K562 (cell line): ENCODE measurements around the gene HDAC10. TPM values are rescaled to one million over a fixed set of nuclear protein-coding genes. Genes with fewer than 3 reads are reported as not detected.

Experiments
- CCAR2 ChIP-seq: fragments of 200-400 bp; formaldehyde crosslinking; IDR thresholded peaks from 2 replicates; pipeline ENCODE4 v1.6.1; 2017; ENCODE audit warnings: mild to moderate bottlenecking, low read depth, low read length
- FOXA3 ChIP-seq, 2 experiments: fragments of 450-650 bp in 1 of 2; sonication (generic) in 1 of 2; formaldehyde crosslinking; IDR thresholded peaks in 1 of 2; conservative IDR thresholded peaks in 1 of 2; 2 replicates each; pipeline versions ENCODE4 v1.4.0 to v1.8.0; 2020 to 2022; ENCODE audit warnings: mild to moderate bottlenecking in 2 of 2, missing genetic modification reagents in 1 of 2
- MYNN ChIP-seq, 2 experiments: sonication (generic); formaldehyde crosslinking in 1 of 2; IDR thresholded peaks; 2 replicates each; pipeline versions ENCODE4 v1.5.0 to v1.6.1; 2016 to 2020; ENCODE audit warnings: antibody characterized with exemption in 1 of 2, missing genetic modification reagents in 1 of 2
- polyA plus RNA-seq, 8 experiments: library from polyadenylated mRNA; depleted of rRNA in 4 of 8; stranded (reverse) in 5 of 8; unstranded in 3 of 8; fragments of >200 nt; fragmentation: Nextera tagmentation in 2 of 8; fragmentation: Illumina TruSeq in 1 of 8; extraction: Ambion mirVana in 2 of 8; extraction: Trizol in 1 of 8; gene quantifications; 2 replicates each; pipeline versions ENCODE4 v1.2.1 to v1.2.3, GENCODE V29; 2011 to 2014; ENCODE audit warnings: inconsistent platforms in 1 of 8, missing spikeins in 1 of 8
- total RNA-seq, 7 experiments: library from RNA; depleted of rRNA in 6 of 7; stranded (reverse); fragments of >200 nt in 6 of 7; fragmentation: Illumina TruSeq in 2 of 7; extraction: Trizol in 2 of 7; gene quantifications; 2 replicates each; pipeline versions ENCODE4 v1.2.1 to v1.2.3, GENCODE V29; 2011 to 2021; ENCODE audit warnings: low replicate concordance in 1 of 7
- TF ChIP-seq, protein P1 (sequence below): fragments of 450-650 bp; IDR thresholded peaks from 2 replicates; pipeline ENCODE4 v1.6.1; 2016; ENCODE audit warnings: mild to moderate bottlenecking, moderate library complexity
- TF ChIP-seq, protein P2 (sequence below), 3 experiments: fragments of 200-800 bp in 1 of 3; sonication (Bioruptor generic) in 1 of 3; sonication (generic) in 1 of 3; formaldehyde crosslinking in 1 of 3; IDR thresholded peaks; 2 replicates each; pipeline versions ENCODE4 v1.6.1 to v1.8.0; 2016 to 2022; ENCODE audit warnings: mild to moderate bottlenecking in 2 of 3, missing compliant biosample characterization in 2 of 3, missing genetic modification characterization in 2 of 3, missing genetic modification reagents in 1 of 3
- TF ChIP-seq, protein P3 (sequence below): fragments of 450-650 bp; IDR thresholded peaks from 2 replicates; pipeline ENCODE4 v1.6.1; 2016; ENCODE audit warnings: antibody characterized with exemption

HDAC10 gene
- total and polyA plus RNA-seq, 9 of the 15 experiments (the other 6 are each of a cell fraction or from before 2014, with no cell fraction given): 0.10 to 44.2 (median 6.5) TPM

- TF ChIP-seq, protein P1, sequence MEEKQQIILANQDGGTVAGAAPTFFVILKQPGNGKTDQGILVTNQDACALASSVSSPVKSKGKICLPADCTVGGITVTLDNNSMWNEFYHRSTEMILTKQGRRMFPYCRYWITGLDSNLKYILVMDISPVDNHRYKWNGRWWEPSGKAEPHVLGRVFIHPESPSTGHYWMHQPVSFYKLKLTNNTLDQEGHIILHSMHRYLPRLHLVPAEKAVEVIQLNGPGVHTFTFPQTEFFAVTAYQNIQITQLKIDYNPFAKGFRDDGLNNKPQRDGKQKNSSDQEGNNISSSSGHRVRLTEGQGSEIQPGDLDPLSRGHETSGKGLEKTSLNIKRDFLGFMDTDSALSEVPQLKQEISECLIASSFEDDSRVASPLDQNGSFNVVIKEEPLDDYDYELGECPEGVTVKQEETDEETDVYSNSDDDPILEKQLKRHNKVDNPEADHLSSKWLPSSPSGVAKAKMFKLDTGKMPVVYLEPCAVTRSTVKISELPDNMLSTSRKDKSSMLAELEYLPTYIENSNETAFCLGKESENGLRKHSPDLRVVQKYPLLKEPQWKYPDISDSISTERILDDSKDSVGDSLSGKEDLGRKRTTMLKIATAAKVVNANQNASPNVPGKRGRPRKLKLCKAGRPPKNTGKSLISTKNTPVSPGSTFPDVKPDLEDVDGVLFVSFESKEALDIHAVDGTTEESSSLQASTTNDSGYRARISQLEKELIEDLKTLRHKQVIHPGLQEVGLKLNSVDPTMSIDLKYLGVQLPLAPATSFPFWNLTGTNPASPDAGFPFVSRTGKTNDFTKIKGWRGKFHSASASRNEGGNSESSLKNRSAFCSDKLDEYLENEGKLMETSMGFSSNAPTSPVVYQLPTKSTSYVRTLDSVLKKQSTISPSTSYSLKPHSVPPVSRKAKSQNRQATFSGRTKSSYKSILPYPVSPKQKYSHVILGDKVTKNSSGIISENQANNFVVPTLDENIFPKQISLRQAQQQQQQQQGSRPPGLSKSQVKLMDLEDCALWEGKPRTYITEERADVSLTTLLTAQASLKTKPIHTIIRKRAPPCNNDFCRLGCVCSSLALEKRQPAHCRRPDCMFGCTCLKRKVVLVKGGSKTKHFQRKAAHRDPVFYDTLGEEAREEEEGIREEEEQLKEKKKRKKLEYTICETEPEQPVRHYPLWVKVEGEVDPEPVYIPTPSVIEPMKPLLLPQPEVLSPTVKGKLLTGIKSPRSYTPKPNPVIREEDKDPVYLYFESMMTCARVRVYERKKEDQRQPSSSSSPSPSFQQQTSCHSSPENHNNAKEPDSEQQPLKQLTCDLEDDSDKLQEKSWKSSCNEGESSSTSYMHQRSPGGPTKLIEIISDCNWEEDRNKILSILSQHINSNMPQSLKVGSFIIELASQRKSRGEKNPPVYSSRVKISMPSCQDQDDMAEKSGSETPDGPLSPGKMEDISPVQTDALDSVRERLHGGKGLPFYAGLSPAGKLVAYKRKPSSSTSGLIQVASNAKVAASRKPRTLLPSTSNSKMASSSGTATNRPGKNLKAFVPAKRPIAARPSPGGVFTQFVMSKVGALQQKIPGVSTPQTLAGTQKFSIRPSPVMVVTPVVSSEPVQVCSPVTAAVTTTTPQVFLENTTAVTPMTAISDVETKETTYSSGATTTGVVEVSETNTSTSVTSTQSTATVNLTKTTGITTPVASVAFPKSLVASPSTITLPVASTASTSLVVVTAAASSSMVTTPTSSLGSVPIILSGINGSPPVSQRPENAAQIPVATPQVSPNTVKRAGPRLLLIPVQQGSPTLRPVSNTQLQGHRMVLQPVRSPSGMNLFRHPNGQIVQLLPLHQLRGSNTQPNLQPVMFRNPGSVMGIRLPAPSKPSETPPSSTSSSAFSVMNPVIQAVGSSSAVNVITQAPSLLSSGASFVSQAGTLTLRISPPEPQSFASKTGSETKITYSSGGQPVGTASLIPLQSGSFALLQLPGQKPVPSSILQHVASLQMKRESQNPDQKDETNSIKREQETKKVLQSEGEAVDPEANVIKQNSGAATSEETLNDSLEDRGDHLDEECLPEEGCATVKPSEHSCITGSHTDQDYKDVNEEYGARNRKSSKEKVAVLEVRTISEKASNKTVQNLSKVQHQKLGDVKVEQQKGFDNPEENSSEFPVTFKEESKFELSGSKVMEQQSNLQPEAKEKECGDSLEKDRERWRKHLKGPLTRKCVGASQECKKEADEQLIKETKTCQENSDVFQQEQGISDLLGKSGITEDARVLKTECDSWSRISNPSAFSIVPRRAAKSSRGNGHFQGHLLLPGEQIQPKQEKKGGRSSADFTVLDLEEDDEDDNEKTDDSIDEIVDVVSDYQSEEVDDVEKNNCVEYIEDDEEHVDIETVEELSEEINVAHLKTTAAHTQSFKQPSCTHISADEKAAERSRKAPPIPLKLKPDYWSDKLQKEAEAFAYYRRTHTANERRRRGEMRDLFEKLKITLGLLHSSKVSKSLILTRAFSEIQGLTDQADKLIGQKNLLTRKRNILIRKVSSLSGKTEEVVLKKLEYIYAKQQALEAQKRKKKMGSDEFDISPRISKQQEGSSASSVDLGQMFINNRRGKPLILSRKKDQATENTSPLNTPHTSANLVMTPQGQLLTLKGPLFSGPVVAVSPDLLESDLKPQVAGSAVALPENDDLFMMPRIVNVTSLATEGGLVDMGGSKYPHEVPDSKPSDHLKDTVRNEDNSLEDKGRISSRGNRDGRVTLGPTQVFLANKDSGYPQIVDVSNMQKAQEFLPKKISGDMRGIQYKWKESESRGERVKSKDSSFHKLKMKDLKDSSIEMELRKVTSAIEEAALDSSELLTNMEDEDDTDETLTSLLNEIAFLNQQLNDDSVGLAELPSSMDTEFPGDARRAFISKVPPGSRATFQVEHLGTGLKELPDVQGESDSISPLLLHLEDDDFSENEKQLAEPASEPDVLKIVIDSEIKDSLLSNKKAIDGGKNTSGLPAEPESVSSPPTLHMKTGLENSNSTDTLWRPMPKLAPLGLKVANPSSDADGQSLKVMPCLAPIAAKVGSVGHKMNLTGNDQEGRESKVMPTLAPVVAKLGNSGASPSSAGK: peak; percentile 74; the same call in 1 of the 2 replicates
- TF ChIP-seq, protein P2, sequence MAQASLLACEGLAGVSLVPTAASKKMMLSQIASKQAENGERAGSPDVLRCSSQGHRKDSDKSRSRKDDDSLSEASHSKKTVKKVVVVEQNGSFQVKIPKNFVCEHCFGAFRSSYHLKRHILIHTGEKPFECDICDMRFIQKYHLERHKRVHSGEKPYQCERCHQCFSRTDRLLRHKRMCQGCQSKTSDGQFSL (CRISPR knock-in tag; IDR thresholded peaks at IDR 0.05): peak; percentile 53; the same call in 1 of the 2 replicates
- TF ChIP-seq, protein P2 (tag; IDR thresholded peaks at IDR 0.05): no peak
- TF ChIP-seq CCAR2 (no peak), FOXA3 (CRISPR knock-in tag; conservative IDR thresholded peaks at IDR 0.05 in 1 of 2, IDR thresholded peaks at IDR 0.05 in 1 of 2) (no peak), MYNN (IDR thresholded peaks at IDR 0.05) (no peak), MYNN (CRISPR knock-in tag; IDR thresholded peaks at IDR 0.05) (no peak)
- TF ChIP-seq, protein P3, sequence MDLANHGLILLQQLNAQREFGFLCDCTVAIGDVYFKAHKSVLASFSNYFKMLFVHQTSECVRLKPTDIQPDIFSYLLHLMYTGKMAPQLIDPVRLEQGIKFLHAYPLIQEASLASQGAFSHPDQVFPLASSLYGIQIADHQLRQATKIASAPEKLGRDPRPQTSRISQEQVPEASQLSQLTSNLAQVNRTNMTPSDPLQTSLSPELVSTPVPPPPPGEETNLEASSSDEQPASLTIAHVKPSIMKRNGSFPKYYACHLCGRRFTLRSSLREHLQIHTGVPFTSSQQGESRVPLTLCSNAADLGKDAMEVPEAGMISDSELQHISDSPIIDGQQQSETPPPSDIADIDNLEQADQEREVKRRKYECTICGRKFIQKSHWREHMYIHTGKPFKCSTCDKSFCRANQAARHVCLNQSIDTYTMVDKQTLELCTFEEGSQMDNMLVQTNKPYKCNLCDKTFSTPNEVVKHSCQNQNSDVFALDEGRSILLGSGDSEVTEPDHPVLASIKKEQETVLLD: no peak
These were observed 9.9 kb upstream of the HDAC10 start (continued) for GRCh38 chr22:50260801-50261614.
